Stimulated activated CD4-positive, alpha-beta T cell treated with anti-CD3 and anti-CD28 coated beads, Interleukin-12 subunit alpha, Interleukin-12 subunit beta, amount 100 ng/mL, for 4 hours (primary cell): Measurements from ENCODE around the gene PFDN6.
A peak's percentile ranks its signal among the peaks of the same experiment; 100 is the strongest.

Experiments
- DNase-seq: peaks from one replicate; pipeline ENCODE4 v3.0.0-alpha.2; 2020

PFDN6 gene

GRCh38 chr6:33296797-33297405 lies 7.5 kb downstream of the PFDN6 start:
- DNase-seq = no peak

- no peak for DNase-seq
Observed at GRCh38 chr6:33297406-33297955, 8.1 kb downstream of the PFDN6 start.

GRCh38 chr6:33297956-33298772 lies 8.8 kb downstream of the PFDN6 start:
- DNase-seq = no peak

GRCh38 chr6:33298773-33299236 lies 9.4 kb downstream of the PFDN6 start, which contains the start of gene RGL2:
Gene RGL2 (minus strand): TSS chr6:33298942. CDS start chr6:33298610, 332 bp downstream.
- DNase-seq = peak; percentile 61

- peak; percentile 94 for DNase-seq
Observed at GRCh38 chr6:33299237-33299944, 10.0 kb downstream of the PFDN6 start.

- DNase-seq = no peak
Observed at GRCh38 chr6:33301877-33302276, 12.5 kb downstream of the PFDN6 start.

- no peak for DNase-seq
Observed at GRCh38 chr6:33304216-33304615, 14.8 kb downstream of the PFDN6 start.

- DNase-seq = no peak
Observed at GRCh38 chr6:33305052-33305451, 15.7 kb downstream of the PFDN6 start.

- DNase-seq = no peak
Observed at GRCh38 chr6:33306356-33306755, 17.0 kb downstream of the PFDN6 start.

GRCh38 chr6:33312361-33313104 lies 23.1 kb downstream of the PFDN6 start:
- DNase-seq = peak; percentile 74

GRCh38 chr6:33313105-33313708 lies 23.8 kb downstream of the PFDN6 start:
- peak; percentile 51 for DNase-seq

- DNase-seq = peak; percentile 76
Observed at GRCh38 chr6:33313709-33314514, 24.5 kb downstream of the PFDN6 start, which contains the start of gene TAPBP. Gene TAPBP (minus strand): TSS chr6:33314078. CDS start chr6:33314041, 37 bp downstream.

GRCh38 chr6:33314515-33314942 lies 25.1 kb downstream of the PFDN6 start:
- DNase-seq = peak; percentile 53

GRCh38 chr6:33314943-33315792 lies 25.8 kb downstream of the PFDN6 start:
- DNase-seq = no peak

- DNase-seq = no peak
Observed at GRCh38 chr6:33315793-33316602, 26.6 kb downstream of the PFDN6 start.

- DNase-seq = no peak
Observed at GRCh38 chr6:33316603-33317418, 27.4 kb downstream of the PFDN6 start.

GRCh38 chr6:33317419-33317668 lies 27.9 kb downstream of the PFDN6 start:
- no peak for DNase-seq

- peak; percentile 94 for DNase-seq
Observed at GRCh38 chr6:33317669-33318425, 28.4 kb downstream of the PFDN6 start, which contains the start of gene ZBTB22. Gene ZBTB22 (minus strand): TSS chr6:33317744. CDS start chr6:33316916, 828 bp downstream.
